SK-N-DZ (cell line): ENCODE data around the gene ZNF14.
"Not testable (repeated sequence)": the region's sequence is repeated elsewhere in the genome, so short reads cannot be mapped to it uniquely, and the experiment has no call there.

ENCODE experiments used
- DNase-seq: peaks from one replicate; pipeline ENCODE4 v3.0.0-alpha.2; 2015; ENCODE audit warnings: low spot score

Gene ZNF14

DNA sequence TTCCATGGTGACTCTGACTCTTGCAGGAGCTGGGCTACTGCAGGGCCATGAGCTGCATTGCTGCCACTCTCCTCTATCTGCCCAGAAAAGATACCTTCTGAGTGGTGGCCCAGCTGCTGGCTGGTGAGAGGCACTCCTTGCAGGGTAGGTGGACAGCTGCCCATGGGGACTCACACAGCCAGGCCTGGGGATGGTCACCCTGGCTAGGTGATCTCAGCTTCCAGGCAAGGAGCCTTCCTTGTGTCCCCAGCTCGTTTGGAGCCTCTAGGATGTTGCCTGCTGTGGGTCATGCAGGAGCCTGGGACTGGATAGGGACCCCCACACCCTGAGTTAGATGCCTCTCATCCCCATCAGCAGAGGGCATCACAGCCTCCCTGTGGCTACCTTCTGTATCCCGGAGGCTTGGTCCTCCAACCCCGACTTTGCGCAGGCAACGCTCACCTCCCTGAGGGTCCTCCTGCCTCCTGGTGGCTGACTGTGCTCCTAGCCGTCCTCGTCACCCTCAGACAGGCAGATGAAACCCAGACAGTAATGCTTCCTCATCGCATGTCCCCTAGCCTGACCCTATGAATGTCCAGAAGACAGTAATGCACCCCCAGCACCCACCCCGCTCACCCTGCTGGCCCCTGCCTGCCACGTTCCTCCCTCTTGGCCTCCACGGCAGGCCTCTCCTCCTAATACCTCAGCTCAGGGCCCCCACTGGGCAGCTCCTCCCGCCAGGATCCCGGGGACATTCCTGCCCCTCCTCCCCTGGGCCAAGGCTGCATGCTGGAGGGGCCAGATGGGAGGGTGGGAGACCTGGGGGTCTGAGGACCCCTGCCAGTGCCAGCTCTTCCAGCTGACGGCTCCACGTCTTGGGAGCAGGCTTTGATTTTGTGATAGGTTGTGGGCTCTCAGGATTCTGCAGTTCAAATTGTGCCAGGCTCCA is 13.6 kb upstream of the ZNF14 start:
- DNase-seq: no peak

DNA sequence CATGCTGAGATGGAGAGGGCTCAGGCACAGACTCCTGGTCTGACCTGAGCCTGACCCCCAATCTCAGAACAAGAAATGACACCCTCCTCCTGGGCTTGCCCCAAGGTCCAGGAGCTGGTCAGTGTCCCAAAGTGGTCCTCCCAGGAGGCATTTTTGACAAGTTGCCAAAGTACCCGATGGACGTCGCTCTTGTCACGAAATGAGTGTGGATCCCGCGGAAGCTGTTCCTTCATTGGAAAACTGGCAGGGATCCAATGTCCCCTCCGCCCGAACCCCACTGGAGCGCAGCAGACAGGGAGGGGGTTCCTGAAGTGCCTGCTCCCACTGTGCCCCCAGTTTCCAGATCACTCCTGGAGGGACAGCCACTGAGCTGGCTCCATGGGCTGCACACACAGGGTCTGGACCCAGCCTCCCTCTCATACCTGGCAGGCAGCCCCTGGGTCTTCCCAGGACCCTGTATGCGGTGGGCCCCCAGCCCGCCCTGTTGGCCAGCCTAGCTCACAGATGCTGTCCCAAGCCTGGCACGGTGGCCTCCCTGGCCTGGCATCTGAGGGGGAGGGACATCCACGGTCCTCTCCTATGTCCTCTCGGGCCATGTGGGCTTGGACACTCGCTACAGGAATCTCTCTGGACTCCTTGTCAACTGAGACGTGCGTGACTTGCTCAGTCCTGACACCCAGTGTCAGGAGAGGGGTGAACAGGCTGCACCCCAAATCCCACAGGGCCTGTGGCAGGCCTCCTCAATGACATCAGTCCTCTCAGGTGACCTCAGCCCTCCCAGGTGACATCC is 12.8 kb upstream of the ZNF14 start:
- DNase-seq: no peak

DNA sequence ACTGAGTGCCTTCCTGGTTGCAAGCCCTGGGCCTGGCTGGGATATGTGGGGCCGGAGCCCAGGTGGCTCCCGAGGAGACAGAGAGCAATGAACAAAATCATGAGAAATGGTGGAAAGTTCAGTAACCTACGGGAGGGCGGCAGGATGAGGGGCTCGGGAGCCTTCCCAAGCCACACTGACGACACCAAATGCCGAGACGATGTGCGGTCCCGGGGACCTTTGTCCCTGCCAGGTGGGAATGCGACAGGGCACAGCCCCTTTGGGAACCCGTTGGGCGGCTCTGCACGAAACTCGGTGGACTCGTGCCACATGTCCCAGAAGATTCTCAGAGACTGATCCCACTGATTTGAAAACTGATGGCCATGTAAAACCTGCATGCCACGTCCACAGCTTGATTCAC is 11.7 kb upstream of the ZNF14 start:
- no peak for DNase-seq

DNA sequence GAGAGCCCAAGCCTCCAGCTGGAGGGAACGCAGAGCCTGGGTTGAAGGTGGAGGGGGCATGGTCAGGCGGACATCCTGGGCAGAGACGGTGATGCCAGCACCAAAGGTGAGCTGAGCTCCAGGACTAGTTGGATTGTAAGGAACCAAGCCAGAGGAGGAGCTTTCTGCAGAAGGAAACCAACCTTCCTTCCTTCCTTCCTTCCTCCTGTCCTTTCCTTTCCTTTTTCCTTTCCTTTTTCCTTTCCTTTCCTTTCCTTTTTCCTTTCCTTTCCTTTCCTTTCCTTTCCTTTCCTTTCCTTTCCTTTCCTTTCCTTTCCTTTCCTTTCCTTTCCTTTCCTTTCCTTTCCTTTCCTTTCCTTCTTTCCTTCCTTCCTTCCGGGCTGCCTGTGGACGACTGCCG is 11.0 kb upstream of the ZNF14 start:
- DNase-seq: not testable (repeated sequence)

DNA sequence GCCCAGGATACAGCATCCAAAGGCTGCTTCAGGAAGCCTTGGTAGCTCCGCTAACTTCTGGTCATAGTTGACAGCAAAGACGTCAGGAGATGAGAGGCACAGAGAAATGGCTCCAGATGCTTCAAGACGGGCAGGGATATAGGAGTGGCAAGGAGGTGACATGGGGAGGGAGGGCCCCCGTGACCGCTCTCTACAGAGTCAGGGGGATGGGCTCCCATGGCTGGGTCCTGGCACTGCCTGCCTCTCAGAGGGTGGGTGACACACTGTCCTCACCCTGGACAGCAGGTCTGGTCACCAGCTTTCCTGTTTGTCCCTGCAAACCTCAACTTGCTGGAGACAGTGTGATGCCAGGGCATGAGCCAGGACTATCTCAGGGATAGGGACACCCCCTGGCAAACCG is 10.3 kb upstream of the ZNF14 start:
- DNase-seq: no peak

DNA sequence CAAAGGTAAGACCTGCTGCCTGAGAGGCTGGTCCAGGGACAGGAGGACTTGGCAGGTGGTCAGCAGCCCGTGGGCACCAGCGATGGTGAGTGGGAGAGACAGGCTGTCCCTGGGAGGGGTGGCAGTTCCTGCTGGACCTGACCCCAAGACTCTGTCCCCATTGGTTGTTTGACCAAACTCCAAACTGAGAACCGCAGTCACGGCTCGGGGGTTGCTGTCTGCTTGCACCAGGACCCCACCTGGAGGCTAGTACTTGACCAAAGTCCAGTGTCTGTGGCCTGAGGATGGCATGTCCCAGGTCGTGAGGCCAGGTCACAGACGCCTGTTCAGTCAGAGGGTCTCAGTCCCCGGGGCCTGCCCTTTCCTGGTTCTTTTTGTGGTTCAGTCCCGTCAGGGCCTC is 9.9 kb upstream of the ZNF14 start:
- no peak for DNase-seq

DNA sequence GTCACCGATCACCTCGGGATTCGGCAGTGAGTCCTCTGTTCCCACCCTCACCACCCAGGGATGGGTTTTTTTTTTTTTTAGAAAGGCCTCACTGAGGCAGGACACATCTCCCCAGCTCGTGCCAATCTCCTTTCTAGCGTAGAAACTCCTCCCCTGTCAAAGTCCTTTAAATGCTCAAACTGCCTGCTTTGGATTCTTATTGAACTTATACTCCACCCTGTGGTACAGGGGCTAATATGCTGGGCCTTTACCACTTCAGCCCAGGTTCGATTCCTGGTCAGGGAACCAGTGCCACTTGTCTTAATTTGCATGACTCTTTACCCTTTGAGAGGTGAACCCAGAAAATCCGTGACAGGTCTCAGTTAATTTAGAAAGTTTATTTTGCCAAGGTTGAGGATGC is 8.3 kb upstream of the ZNF14 start:
- no peak for DNase-seq

DNA sequence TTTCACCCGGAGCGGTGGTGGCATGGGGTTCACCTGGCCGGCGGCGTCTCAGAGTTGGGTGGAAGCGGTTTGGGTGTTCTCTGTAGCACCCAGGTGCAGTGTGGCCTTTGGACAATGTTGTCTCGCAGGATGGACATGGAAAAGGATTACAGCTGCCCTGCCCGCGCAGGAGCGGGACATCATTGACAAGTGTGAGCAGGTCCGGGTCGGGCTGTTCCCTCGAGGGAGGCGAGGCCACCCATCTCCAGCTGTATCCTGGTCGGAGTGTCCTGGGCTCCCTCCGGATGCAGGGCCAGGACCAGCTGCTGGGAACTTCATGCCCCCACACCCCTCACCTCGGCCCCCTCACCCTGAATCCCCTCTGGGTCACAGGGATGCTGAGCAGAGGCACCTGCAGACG is 7.8 kb upstream of the ZNF14 start:
- DNase-seq: no peak

DNA sequence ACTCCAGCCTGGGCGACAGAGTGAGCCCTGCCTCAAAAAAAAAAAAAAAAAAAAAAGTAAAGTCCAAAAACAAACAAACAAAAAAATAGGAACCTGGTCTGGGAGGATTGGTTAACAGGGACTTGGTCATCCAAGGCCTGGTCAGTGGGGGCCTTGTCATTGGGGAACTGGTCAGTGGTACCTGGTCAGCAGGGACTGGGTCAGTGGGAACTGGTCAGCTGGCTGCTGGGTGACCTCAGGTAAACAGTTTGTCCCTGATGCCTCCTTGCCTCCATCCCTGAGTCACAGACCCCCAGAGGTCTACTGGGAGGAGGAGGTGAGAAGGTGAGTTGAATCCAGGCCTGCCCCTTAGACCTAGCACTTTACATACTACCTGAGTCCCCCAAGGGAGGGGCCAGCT is 5.7 kb upstream of the ZNF14 start:
- DNase-seq: no peak

DNA sequence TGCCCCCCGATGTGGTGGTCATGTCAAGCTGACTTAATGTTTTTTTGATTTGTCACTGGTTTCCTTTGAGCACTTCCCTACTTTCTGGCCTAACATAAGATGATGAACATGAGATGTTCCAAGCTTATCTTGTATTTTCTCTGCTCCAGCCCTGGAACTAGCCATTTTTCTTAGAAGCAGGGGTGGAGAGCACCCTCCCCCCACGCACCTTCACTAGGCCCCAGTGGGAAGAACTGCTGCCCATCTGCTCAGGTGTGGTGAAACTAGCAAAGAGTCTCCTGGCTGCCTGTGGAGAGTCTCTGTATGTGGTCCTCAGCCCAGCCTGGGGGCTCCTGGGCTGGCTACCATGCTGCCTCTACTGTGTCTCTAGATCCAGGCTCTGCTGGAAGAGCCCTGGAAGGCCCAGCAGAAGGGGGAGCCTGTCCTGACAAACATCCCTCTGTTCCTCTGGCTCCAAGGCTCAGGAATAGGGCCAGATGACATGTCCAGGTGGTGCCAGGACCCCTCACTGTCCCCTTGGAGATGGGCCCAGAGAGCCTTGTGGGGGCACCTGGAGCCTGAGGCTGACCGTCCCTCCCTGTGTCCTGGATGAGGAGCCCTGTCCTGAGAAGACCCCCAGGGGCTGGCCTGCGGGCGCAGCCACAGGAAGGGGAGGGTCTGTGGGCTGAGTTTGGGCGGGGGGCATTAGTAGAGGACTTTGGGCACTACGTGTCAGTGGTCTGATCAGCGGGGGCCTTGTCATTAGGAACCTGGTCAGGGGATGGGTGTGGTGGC is 4.8 kb upstream of the ZNF14 start:
- no peak for DNase-seq

DNA sequence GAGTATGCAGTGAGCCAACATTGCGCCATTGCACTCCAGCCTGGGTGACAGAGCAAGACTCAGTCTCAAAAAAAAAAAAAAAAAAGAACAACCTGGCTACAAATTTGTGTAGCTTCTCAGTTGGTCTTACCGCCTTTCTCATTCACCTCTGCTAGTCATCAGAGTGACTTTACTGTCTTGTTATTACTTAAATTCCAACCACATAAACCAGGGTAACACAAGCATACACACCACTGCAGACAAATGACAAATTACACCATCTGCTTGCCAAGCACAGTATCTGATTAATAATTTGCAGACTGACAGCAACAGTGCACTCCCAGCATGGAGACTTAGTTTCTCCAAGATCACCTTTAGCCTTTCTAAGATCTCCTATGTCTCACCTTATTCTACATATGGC is 11.0 kb downstream of the ZNF14 start:
- DNase-seq: no peak

DNA sequence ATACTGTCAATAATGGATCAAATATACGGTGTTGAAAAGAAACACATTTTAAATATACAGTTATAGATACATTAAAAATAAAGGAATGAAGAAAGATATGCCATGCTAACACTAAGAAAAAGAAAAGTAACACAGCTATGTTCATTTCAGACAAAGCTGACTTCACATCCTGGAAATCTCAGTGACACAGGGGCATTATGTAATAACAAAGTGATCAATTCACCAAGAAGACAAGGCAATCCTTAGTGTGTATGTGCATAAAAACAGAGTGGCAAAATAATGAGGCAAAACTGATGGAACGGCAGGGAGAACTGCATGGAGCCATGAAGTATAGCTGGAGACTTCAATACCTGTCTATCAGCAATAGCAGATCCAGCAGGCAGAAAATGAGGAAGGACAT is 13.1 kb downstream of the ZNF14 start:
- no peak for DNase-seq

DNA sequence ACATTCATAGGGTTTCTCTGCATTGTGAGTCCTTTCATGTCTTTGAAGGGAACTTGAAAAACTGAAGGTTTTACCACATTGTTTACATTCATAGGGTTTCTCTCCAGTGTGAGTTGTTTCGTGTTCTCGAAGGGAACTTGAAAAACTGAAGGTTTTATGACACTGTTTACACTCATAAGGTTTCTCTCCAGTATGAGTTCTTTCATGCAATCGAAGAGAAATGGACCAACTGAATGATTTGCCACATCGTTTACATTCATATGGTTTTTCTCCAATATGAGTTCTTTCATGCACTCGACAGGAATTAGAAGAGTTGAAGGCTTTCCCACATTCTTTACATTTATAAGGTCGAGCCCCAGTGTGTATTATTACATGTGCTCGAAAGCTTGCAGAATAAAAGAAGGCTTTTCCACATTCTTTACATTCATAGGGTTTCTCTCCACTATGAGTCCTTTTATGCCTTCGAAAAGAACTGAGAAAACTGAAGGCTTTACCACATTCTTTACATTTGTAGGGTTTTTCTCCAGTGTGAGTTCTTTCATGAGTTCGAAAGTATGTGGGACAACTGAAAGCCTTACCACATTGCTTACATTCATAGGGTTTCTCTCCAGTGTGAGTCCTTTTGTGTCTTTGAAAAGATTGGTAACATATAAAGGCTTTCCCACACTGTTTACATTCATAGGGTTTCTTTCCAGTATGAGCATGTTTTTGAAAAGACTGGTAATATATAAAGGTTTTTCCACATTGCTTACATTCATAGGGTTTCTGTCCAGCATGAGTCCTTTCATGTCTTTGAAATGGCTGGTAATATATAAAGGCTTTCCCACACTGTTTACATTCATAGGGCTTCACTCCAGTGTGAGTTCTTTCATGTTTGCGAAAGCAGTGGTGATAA is 20.7 kb downstream of the ZNF14 start:
- no peak for DNase-seq

DNA sequence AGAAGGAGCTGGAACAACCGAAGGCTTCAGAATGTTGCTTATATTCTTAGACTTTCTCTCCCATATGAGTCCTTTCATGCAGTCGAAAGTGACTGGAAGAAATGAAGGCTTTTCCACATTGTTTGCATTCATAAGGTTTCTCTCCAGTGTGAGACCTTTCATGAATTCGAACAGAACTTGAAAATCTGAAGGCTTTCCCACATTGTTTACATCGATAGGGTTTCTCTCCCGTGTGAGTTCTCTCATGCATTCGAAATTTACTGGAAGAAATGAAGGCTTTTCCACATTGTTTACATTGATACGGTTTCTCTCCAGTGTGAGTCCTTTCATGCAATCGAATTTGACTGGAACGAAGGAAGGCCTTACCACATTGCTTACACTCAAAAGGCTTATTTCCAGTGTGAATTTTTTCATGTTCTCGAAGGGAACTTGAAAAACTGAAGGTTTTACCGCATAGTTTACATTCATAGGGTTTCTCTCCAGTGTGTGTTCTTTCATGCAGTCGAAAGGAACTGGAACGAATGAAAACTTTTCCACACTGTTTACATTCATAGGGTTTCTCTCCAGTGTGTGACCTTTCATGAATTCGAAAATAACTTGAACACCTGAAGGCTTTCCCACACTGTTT is 21.5 kb downstream of the ZNF14 start:
- DNase-seq: no peak

DNA sequence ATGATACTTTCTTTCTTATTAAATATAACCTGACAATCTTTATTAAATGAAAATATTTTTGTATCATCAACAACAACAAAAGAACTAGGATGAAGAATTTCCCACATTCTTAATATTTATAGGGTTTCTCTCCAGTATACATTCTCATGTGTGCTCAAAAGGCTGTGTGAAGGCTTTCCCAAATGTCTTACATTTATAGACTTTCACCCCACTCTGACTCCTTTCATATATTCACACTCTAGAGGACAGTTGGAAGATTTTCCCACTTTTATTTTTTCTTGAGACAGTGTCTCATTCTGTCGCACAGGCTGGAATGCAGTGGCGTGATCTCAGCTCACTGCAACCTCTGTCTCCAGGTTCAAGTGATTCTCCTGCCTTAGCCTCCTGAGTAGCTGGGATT is 22.4 kb downstream of the ZNF14 start:
- DNase-seq: no peak

DNA sequence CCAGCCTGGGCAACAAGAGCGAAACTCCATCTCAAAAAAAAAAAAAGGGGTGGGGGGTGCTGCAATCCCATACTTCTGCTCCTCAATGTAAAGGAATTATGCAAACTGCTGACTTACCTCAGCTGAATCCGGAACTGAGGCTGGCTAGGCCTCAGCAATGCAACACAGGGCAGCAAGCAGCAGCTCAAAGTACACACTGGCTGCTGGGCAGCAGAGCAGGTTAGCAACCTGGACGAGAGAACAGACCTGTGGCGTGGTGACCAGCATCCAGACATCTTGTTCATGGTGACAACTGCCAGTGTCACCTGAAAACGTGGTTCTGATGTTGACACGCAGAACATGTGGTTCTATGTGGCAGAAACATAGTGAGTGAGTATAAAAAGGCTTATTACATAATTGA is 28.1 kb downstream of the ZNF14 start:
- DNase-seq: no peak

DNA sequence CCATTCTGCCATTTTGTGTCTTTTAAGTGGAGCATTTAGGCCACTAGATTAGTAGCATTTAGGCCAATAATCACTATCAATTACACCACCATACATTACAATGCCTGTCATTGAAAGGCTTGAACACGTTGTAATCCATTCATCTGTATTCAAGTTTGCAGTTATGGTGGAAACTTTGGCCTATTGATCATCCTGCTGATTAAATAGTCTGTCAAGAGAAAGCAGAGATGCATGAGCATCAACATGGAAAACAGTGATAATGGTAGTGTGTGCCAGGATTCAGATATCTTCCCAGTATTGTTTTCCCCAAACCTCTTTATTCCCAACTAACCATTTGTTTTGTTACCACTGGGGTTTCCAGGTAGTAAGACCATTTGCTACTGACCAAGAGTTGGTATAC is 32.4 kb downstream of the ZNF14 start:
- DNase-seq: not testable (repeated sequence)

DNA sequence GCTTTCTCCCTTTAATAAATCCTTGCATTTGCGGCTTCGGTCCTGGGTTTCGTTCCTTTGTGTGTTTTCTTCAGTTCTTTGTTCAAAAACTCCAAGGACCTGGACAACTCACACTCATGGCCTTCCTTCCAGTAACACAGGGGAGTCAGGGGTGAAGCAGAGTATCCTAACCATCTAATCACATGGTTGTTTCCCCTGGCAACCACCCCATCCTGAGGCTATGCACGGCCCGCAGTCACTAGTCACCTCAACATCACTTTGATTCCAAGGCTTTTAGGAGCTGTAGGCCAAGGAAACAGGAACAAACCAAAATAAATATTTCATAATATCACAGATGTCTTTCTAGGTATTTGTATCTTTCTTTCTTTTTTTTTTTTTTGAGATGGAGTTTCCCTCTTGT is 35.3 kb downstream of the ZNF14 start:
- no peak for DNase-seq

DNA sequence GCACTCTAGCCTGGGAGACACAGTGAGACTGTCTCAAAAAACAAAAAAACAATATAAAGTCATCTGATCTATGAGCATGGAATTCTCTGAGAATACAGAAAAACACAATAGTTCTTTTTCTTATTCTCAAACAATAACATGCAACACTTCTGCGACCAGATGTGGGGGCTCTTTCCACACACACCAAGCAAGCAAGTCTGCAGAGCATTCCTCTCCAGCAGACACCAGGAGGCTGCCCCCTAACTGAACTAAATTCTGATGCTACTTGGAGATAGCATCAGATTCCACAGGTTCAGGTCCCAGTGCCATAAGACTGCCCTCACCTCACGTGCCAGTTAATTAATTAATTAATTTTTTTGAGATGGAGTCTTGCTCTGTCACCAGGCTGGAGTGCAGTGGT is 36.5 kb downstream of the ZNF14 start:
- no peak for DNase-seq

DNA sequence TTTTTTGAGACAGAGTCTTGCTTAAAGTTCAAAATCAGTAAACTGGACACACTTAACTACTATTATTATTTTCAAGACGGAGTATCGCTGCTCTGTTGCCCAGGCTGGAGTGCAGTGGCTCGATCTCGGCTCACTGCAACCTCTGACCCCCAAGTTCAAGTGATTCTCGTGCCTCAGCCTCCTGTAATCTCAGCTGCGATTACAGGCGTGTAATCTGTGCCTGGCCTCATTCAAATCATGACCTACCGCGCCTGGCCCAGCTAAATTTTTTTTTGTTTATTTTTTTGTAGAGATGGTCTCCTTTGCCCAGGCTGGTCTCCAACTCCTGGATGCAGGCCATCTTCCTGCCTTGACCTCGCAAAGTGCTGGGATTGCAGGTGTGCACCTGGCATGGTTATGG is 41.2 kb downstream of the ZNF14 start:
- DNase-seq: no peak

DNA sequence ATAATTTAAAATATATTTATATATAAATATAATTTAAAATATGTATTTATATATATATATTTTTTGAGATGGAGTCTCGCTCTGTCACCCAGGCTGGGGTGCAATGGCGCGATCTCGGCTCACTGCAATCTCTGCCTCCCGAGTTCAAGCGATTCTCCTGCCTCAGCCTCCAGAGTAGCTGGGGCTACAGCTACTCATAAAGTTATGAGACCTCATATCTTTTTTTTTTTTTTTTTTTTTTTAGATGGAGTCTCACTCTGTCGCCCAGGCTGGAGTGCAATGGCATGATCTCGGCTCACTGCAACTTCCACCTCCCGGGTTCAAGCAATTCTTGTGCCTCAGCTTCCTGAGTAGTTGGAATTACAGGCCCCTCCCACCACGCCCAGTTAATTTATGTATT is 43.9 kb downstream of the ZNF14 start:
- DNase-seq: not testable (repeated sequence)
